ENCODE measurements around the gene KDM4B. TPM values are rescaled to one million over a fixed set of nuclear protein-coding genes. Genes with fewer than 3 reads are reported as not detected.

KDM4B gene
- total and polyA plus RNA-seq, 4 donors: 3.2 to 19.7 (median 12.9) TPM

DNA sequence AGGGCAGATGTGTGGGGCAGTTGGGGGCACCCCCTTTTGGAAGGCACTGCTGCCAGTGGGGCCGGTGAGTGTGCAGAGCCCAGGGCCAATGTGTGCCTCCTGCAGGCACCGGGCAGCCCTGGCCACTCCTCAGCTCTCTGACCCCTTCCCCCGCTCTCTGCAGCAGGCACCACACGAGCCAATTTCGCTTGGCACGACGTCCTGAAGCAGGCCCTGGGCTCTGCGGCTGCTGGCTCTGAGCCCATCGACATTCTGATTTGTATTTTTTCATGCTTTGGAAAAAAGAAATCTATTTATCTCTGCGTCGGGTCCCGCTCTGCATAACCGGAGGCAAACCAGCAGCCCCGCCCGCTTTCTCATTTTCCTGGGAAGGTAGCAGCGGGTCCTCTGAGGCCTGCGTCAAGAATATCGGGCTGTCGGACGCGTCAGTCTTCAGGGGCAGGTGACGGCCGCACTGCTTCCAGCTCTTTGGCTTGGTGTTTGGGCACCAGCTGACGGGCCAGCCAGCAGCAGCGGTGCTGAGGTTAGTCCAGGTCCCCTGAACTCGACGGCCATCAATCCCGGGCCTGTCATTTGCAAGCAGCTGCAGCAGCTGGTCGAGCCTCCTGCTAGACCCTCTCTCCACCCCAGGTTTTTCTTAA, 134.3 kb downstream of the KDM4B start:
- Histone ChIP-seq H3K27ac (ENCODE audit: low read depth in 1 of 2, low read length in 2 of 2) (peak overlapping the region; percentile 2 to 69), H3K36me3 (ENCODE audit: control insufficient read depth in 4 of 4, insufficient read depth in 3 of 4, low read depth in 1 of 4, low read length in 3 of 4) (peaks cover 4 to 30% (median 19%) of the 10 kb centered on the region in 4 donors)

More for the DNA sequence above, 134.3 kb downstream of the KDM4B start:
- H3K9ac ChIP-seq (ENCODE audit: low read depth in 1 of 2, low read length in 2 of 2): no peak overlapping the region
- no peak for DNase-seq (ENCODE audit: low spot score)
- peaks cover 4 to 36% (median 27%) of the 10 kb centered on the region in 4 donors for H3K4me1 ChIP-seq (ENCODE audit: control insufficient read depth in 4 of 4, insufficient read depth in 4 of 4, low read length in 3 of 4)
- H3K27me3 ChIP-seq (ENCODE audit: control insufficient read depth in 4 of 4, insufficient read depth in 4 of 4, low read length in 3 of 4): no peaks in the 10 kb centered on the region
- no peak overlapping the region for H3K4me3 ChIP-seq (ENCODE audit: low read depth in 1 of 3, low read length in 3 of 3)
- WGBS: 45% methylated on average over 29 of the region's 29 CpGs
- TF ChIP-seq, protein P1, sequence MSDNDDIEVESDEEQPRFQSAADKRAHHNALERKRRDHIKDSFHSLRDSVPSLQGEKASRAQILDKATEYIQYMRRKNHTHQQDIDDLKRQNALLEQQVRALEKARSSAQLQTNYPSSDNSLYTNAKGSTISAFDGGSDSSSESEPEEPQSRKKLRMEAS (IDR thresholded peaks at IDR 0.05): no peak
- TF ChIP-seq RXRA (IDR thresholded peaks at IDR 0.05) (peak in 1 of 2 donors; percentile 36), NR2F2 (IDR thresholded peaks at IDR 0.05) (no peak), RAD21 (IDR thresholded peaks at IDR 0.05) (no peak), HNF4G (IDR thresholded peaks at IDR 0.05) (no peak), FOXA1 (IDR thresholded peaks at IDR 0.05) (no peak), SP1 (IDR thresholded peaks at IDR 0.05) (no peak), REST (IDR thresholded peaks at IDR 0.05) (peak; percentile 16), TAF1 (conservative IDR thresholded peaks at IDR 0.05) (no peak), HNF4A (conservative IDR thresholded peaks at IDR 0.05) (peak in 1 of 2 donors; percentile 26), GABPA (IDR thresholded peaks at IDR 0.05 in 1 of 2, conservative IDR thresholded peaks at IDR 0.05 in 1 of 2) (no peak), YY1 (IDR thresholded peaks at IDR 0.05) (no peak), JUND (IDR thresholded peaks at IDR 0.05) (no peak), FOXA2 (IDR thresholded peaks at IDR 0.05) (no peak), EGR1 (IDR thresholded peaks at IDR 0.05; ENCODE audit: low read depth in 2 of 2) (no peak)
- TF ChIP-seq, protein P2, sequence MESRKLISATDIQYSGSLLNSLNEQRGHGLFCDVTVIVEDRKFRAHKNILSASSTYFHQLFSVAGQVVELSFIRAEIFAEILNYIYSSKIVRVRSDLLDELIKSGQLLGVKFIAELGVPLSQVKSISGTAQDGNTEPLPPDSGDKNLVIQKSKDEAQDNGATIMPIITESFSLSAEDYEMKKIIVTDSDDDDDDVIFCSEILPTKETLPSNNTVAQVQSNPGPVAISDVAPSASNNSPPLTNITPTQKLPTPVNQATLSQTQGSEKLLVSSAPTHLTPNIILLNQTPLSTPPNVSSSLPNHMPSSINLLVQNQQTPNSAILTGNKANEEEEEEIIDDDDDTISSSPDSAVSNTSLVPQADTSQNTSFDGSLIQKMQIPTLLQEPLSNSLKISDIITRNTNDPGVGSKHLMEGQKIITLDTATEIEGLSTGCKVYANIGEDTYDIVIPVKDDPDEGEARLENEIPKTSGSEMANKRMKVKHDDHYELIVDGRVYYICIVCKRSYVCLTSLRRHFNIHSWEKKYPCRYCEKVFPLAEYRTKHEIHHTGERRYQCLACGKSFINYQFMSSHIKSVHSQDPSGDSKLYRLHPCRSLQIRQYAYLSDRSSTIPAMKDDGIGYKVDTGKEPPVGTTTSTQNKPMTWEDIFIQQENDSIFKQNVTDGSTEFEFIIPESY (IDR thresholded peaks at IDR 0.05): no peak
- TF ChIP-seq, protein P3, sequence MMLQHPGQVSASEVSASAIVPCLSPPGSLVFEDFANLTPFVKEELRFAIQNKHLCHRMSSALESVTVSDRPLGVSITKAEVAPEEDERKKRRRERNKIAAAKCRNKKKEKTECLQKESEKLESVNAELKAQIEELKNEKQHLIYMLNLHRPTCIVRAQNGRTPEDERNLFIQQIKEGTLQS (IDR thresholded peaks at IDR 0.05): no peak
- TF ChIP-seq, protein P4, sequence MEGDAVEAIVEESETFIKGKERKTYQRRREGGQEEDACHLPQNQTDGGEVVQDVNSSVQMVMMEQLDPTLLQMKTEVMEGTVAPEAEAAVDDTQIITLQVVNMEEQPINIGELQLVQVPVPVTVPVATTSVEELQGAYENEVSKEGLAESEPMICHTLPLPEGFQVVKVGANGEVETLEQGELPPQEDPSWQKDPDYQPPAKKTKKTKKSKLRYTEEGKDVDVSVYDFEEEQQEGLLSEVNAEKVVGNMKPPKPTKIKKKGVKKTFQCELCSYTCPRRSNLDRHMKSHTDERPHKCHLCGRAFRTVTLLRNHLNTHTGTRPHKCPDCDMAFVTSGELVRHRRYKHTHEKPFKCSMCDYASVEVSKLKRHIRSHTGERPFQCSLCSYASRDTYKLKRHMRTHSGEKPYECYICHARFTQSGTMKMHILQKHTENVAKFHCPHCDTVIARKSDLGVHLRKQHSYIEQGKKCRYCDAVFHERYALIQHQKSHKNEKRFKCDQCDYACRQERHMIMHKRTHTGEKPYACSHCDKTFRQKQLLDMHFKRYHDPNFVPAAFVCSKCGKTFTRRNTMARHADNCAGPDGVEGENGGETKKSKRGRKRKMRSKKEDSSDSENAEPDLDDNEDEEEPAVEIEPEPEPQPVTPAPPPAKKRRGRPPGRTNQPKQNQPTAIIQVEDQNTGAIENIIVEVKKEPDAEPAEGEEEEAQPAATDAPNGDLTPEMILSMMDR (IDR thresholded peaks at IDR 0.05; ENCODE audit: low read depth, low read length, missing input control): no peak
- H3K9me3 ChIP-seq (ENCODE audit: control insufficient read depth in 4 of 4, low read length in 3 of 4): peaks cover 1 to 22% (median 14%) of the 10 kb centered on the region in 4 donors
